KMS-11 (cell line): ENCODE results near the gene SETD7.

ENCODE experiments used
- H2AFZ ChIP-seq: fragments of 200-600 bp; sonication (generic); 2 replicates; pipeline ENCODE4 v1.6.1; 2016; ENCODE audit warnings: antibody characterized with exemption, mixed run types, low read depth
- H3K27ac ChIP-seq: fragments of 200-600 bp; sonication (generic); 2 replicates; pipeline ENCODE4 v1.6.1; 2016; ENCODE audit warnings: mild to moderate bottlenecking, mixed run types
- H3K27me3 ChIP-seq: fragments of 200-600 bp; sonication (generic); 2 replicates; pipeline ENCODE4 v1.6.1; 2017; ENCODE audit warnings: mild to moderate bottlenecking, low read depth, mixed run types, moderate library complexity; ENCODE audit not compliant: insufficient read depth
- H3K36me3 ChIP-seq: fragments of 200-600 bp; sonication (generic); 2 replicates; pipeline ENCODE4 v1.6.1; 2017; ENCODE audit warnings: mild to moderate bottlenecking, mixed run types; ENCODE audit not compliant: insufficient read depth
- H3K4me1 ChIP-seq: fragments of 200-600 bp; sonication (generic); 2 replicates; pipeline ENCODE4 v1.6.1; 2016; ENCODE audit warnings: mild to moderate bottlenecking, low read depth, mixed run types; ENCODE audit not compliant: poor library complexity, severe bottlenecking
- H3K4me2 ChIP-seq: fragments of 200-600 bp; sonication (generic); 2 replicates; pipeline ENCODE4 v1.7.0; 2016; ENCODE audit warnings: mild to moderate bottlenecking, mixed run types
- H3K4me3 ChIP-seq: fragments of 200-600 bp; sonication (generic); IDR thresholded peaks from 2 replicates; pipeline ENCODE4 v1.6.1; 2017; ENCODE audit warnings: low read depth, low read length, mixed read lengths; ENCODE audit not compliant: insufficient read depth
- H3K79me2 ChIP-seq: fragments of 200-600 bp; sonication (generic); 2 replicates; pipeline ENCODE4 v1.6.1; 2016; ENCODE audit warnings: low read depth, mixed run types; ENCODE audit not compliant: insufficient read depth
- H3K9ac ChIP-seq: fragments of 200-600 bp; sonication (generic); 2 replicates; pipeline ENCODE4 v1.6.1; 2016; ENCODE audit warnings: mild to moderate bottlenecking, mixed run types
- H4K20me1 ChIP-seq: fragments of 200-600 bp; sonication (generic); 2 replicates; pipeline ENCODE4 v1.6.1; 2016; ENCODE audit warnings: mild to moderate bottlenecking, mixed run types; ENCODE audit not compliant: insufficient read depth
- CTCF ChIP-seq: fragments of 200-600 bp; sonication (generic); conservative IDR thresholded peaks from 2 replicates; pipeline ENCODE4 v1.6.1; 2017; ENCODE audit warnings: low read depth, mild to moderate bottlenecking, antibody characterized with exemption, low read length, moderate library complexity, mixed read lengths

The SETD7 gene

GRCh38 chr4:139535228-139535870 is 20.7 kb downstream of the SETD7 start:
- Histone ChIP-seq H4K20me1 (peaks cover 7% of the 10 kb centered on the region; the same call in 1 of the 2 replicates), H2AFZ (no peak overlapping the region), H3K4me1 (peaks cover 30% of the 10 kb centered on the region), H3K27ac (no peak overlapping the region), H3K36me3 (peaks cover 3% of the 10 kb centered on the region; the same call in 1 of the 2 replicates), H3K4me3 (no peak overlapping the region), H3K4me2 (no peak overlapping the region), H3K9ac (no peak overlapping the region), H3K27me3 (no peaks in the 10 kb centered on the region), H3K79me2 (peaks cover 40% of the 10 kb centered on the region; the same call in 1 of the 2 replicates)
- TF ChIP-seq CTCF: no peak

- Histone ChIP-seq H3K79me2 (peaks cover 31% of the 10 kb centered on the region; the same call in 1 of the 2 replicates), H3K4me3 (no peak overlapping the region), H4K20me1 (peaks cover 7% of the 10 kb centered on the region; the same call in 1 of the 2 replicates), H3K4me1 (peaks cover 40% of the 10 kb centered on the region), H3K27ac (no peak overlapping the region), H3K36me3 (peaks cover 3% of the 10 kb centered on the region; the same call in 1 of the 2 replicates), H3K27me3 (no peaks in the 10 kb centered on the region), H3K4me2 (no peak overlapping the region), H3K9ac (no peak overlapping the region), H2AFZ (no peak overlapping the region)
- TF ChIP-seq CTCF: no peak
These were observed 21.6 kb downstream of the SETD7 start for GRCh38 chr4:139534287-139534950.

GRCh38 chr4:139533511-139533910 is 22.5 kb downstream of the SETD7 start:
- Histone ChIP-seq H3K79me2 (peaks cover 27% of the 10 kb centered on the region; the same call in 1 of the 2 replicates), H3K27me3 (no peaks in the 10 kb centered on the region), H3K36me3 (peaks cover 3% of the 10 kb centered on the region; the same call in 1 of the 2 replicates), H4K20me1 (peaks cover 7% of the 10 kb centered on the region; the same call in 1 of the 2 replicates), H2AFZ (no peak overlapping the region), H3K27ac (no peak overlapping the region), H3K4me1 (peaks cover 49% of the 10 kb centered on the region), H3K4me3 (no peak overlapping the region), H3K9ac (no peak overlapping the region), H3K4me2 (no peak overlapping the region)
- no peak for TF ChIP-seq CTCF

GRCh38 chr4:139532947-139533346 is 23.1 kb downstream of the SETD7 start:
- H3K27ac ChIP-seq: no peak overlapping the region

More at GRCh38 chr4:139532947-139533346, 23.1 kb downstream of the SETD7 start:
- Histone ChIP-seq H3K9ac (no peak overlapping the region), H3K27me3 (no peaks in the 10 kb centered on the region), H3K4me2 (no peak overlapping the region), H3K4me3 (no peak overlapping the region), H2AFZ (no peak overlapping the region), H3K4me1 (peaks cover 54% of the 10 kb centered on the region), H3K79me2 (peaks cover 27% of the 10 kb centered on the region; the same call in 1 of the 2 replicates), H4K20me1 (peaks cover 7% of the 10 kb centered on the region; the same call in 1 of the 2 replicates), H3K36me3 (peaks cover 3% of the 10 kb centered on the region; the same call in 1 of the 2 replicates)
- no peak for TF ChIP-seq CTCF
